Mucosa of rectum (tissue), 2 donors: ENCODE data around the gene TGFBR2.

Experiments used
- H3K27ac ChIP-seq, 2 donors: one replicate each; pipeline ENCODE4 v1.7.0; 2013; ENCODE audit warnings: inconsistent platforms in 2 of 2, low read depth in 2 of 2, low read length in 2 of 2
- H3K27me3 ChIP-seq, 2 donors: one replicate each; pipeline ENCODE4 v1.7.0; 2013; ENCODE audit warnings: low read length in 2 of 2; ENCODE audit not compliant: control insufficient read depth in 2 of 2, insufficient read depth in 2 of 2
- H3K36me3 ChIP-seq, 2 donors: one replicate each; pipeline ENCODE4 v1.7.0; 2013; ENCODE audit warnings: low read length in 2 of 2; ENCODE audit not compliant: control insufficient read depth in 2 of 2, insufficient read depth in 2 of 2
- H3K4me1 ChIP-seq, 2 donors: one replicate each; pipeline ENCODE4 v1.7.0; 2013; ENCODE audit warnings: low read length in 2 of 2, mild to moderate bottlenecking in 1 of 2; ENCODE audit not compliant: control insufficient read depth in 2 of 2, insufficient read depth in 2 of 2
- H3K4me3 ChIP-seq, 2 donors: one replicate each; pipeline ENCODE4 v1.7.0; 2013; ENCODE audit warnings: low read length in 2 of 2
- H3K9ac ChIP-seq, 2 donors: one replicate each; pipeline ENCODE4 v1.7.0; 2013; ENCODE audit warnings: low read length in 2 of 2, low read depth in 1 of 2, mild to moderate bottlenecking in 1 of 2
- H3K9me3 ChIP-seq, 2 donors: one replicate each; pipeline ENCODE4 v1.7.0; 2013; ENCODE audit warnings: low read length in 2 of 2; ENCODE audit not compliant: control insufficient read depth in 2 of 2
- donor health status: healthy.
- donor health status: Normal muscosa, but diverticular disease.

The TGFBR2 gene

GRCh38 chr3:30680789-30681648 lies 74.6 kb downstream of the TGFBR2 start:
- Histone ChIP-seq H3K27ac (peak overlapping the region; percentile 65 to 69), H3K4me3 (no peak overlapping the region), H3K27me3 (no peaks in the 10 kb centered on the region), H3K4me1 (peaks cover 3 to 12% of the 10 kb centered on the region in 2 donors), H3K36me3 (peaks cover 17 to 31% of the 10 kb centered on the region in 2 donors), H3K9ac (no peak overlapping the region), H3K9me3 (no peaks in the 10 kb centered on the region)

- H3K36me3 ChIP-seq: peaks cover 16 to 25% of the 10 kb centered on the region in 2 donors
- H3K9me3 ChIP-seq: no peaks in the 10 kb centered on the region
- H3K4me3 ChIP-seq: no peak overlapping the region
- no peak overlapping the region for H3K9ac ChIP-seq
- peaks cover 3 to 12% of the 10 kb centered on the region in 2 donors for H3K4me1 ChIP-seq
- no peaks in the 10 kb centered on the region for H3K27me3 ChIP-seq
- H3K27ac ChIP-seq: peak overlapping the region; percentile 65 to 69
These were observed 75.3 kb downstream of the TGFBR2 start for GRCh38 chr3:30681649-30682211.

GRCh38 chr3:30682434-30683155 lies 76.2 kb downstream of the TGFBR2 start:
- peak overlapping the region; percentile 7 to 65 for H3K27ac ChIP-seq
- H3K36me3 ChIP-seq: peaks cover 11 to 22% of the 10 kb centered on the region in 2 donors
- peaks cover 3 to 13% of the 10 kb centered on the region in 2 donors for H3K4me1 ChIP-seq
- no peak overlapping the region for H3K9ac ChIP-seq
- H3K9me3 ChIP-seq: no peaks in the 10 kb centered on the region
- no peaks in the 10 kb centered on the region for H3K27me3 ChIP-seq
- no peak overlapping the region for H3K4me3 ChIP-seq

GRCh38 chr3:30683769-30684168 lies 77.4 kb downstream of the TGFBR2 start:
- Histone ChIP-seq H3K27me3 (no peaks in the 10 kb centered on the region), H3K4me1 (peaks cover 14 to 25% of the 10 kb centered on the region in 2 donors), H3K36me3 (peaks cover 5 to 16% of the 10 kb centered on the region in 2 donors), H3K9me3 (no peaks in the 10 kb centered on the region), H3K27ac (no peak overlapping the region), H3K9ac (no peak overlapping the region), H3K4me3 (no peak overlapping the region)

- Histone ChIP-seq H3K27me3 (no peaks in the 10 kb centered on the region), H3K4me3 (no peak overlapping the region), H3K9me3 (no peaks in the 10 kb centered on the region), H3K4me1 (peaks cover 18 to 31% of the 10 kb centered on the region in 2 donors), H3K9ac (no peak overlapping the region), H3K36me3 (peaks cover 0 to 11% of the 10 kb centered on the region in 2 donors), H3K27ac (no peak overlapping the region)
These were observed 78.0 kb downstream of the TGFBR2 start for GRCh38 chr3:30684356-30684755.

- H3K27ac ChIP-seq: no peak overlapping the region
- peaks cover 0 to 7% of the 10 kb centered on the region in 2 donors for H3K36me3 ChIP-seq
- no peaks in the 10 kb centered on the region for H3K9me3 ChIP-seq
- H3K9ac ChIP-seq: no peak overlapping the region
- H3K27me3 ChIP-seq: no peaks in the 10 kb centered on the region
- H3K4me1 ChIP-seq: peaks cover 18 to 37% of the 10 kb centered on the region in 2 donors
- no peak overlapping the region for H3K4me3 ChIP-seq
These were observed 78.9 kb downstream of the TGFBR2 start for GRCh38 chr3:30685267-30685667.

- Histone ChIP-seq H3K4me3 (no peak overlapping the region), H3K9me3 (no peaks in the 10 kb centered on the region), H3K27me3 (no peaks in the 10 kb centered on the region), H3K4me1 (peaks cover 18 to 36% of the 10 kb centered on the region in 2 donors), H3K27ac (no peak overlapping the region), H3K36me3 (peaks cover 2 to 6% of the 10 kb centered on the region in 2 donors), H3K9ac (no peak overlapping the region)
These were observed 79.8 kb downstream of the TGFBR2 start for GRCh38 chr3:30686176-30686575.

- Histone ChIP-seq H3K36me3 (peaks cover 3 to 8% of the 10 kb centered on the region in 2 donors), H3K9me3 (no peaks in the 10 kb centered on the region), H3K9ac (no peak overlapping the region), H3K4me1 (peaks cover 18 to 30% of the 10 kb centered on the region in 2 donors), H3K27me3 (no peaks in the 10 kb centered on the region), H3K27ac (no peak overlapping the region), H3K4me3 (no peak overlapping the region)
These were observed 80.4 kb downstream of the TGFBR2 start for GRCh38 chr3:30686799-30687198.

GRCh38 chr3:30687930-30688570 lies 81.6 kb downstream of the TGFBR2 start:
- Histone ChIP-seq H3K27ac (peak overlapping the region; percentile 67 to 78), H3K4me1 (peaks cover 15 to 25% of the 10 kb centered on the region in 2 donors), H3K36me3 (peaks cover 7 to 16% of the 10 kb centered on the region in 2 donors), H3K9ac (no peak overlapping the region), H3K27me3 (no peaks in the 10 kb centered on the region), H3K4me3 (no peak overlapping the region), H3K9me3 (no peaks in the 10 kb centered on the region)
